ENCODE measurements around the gene GIPR.
"Not testable (repeated sequence)": the region's sequence is repeated elsewhere in the genome, so short reads cannot be mapped to it uniquely, and the experiment has no call there.

GRCh38 chr19:45628219-45628618 lies 39.8 kb upstream of the GIPR start:
- TF ChIP-seq MYC (IDR thresholded peaks at IDR 0.05; ENCODE audit: low read depth, low read length); CTCF (IDR thresholded peaks at IDR 0.05; ENCODE audit: low read depth, low read length); POLR2A (IDR thresholded peaks at IDR 0.05; ENCODE audit: extremely low read depth, insufficient read length): not testable (repeated sequence)
- TF ChIP-seq, protein P1, sequence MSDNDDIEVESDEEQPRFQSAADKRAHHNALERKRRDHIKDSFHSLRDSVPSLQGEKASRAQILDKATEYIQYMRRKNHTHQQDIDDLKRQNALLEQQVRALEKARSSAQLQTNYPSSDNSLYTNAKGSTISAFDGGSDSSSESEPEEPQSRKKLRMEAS (IDR thresholded peaks at IDR 0.05; ENCODE audit: low read depth, low read length) = not testable (repeated sequence)
